ENCODE results near the gene INO80E.

- TF ChIP-seq CTCF (IDR thresholded peaks at IDR 0.05; ENCODE audit: poor library complexity): no peak
- TF ChIP-seq EZH2 (IDR thresholded peaks at IDR 0.05; ENCODE audit: borderline replicate concordance): no peak
- no peak for TF ChIP-seq EZH2phosphoT487 (IDR thresholded peaks at IDR 0.05; ENCODE audit: low read depth, severe bottlenecking, unreplicated experiment)
Observed at GRCh38 chr16:29995911-29996765, at the start of gene INO80E.

Measured in hepatocyte (in vitro differentiated cells).